GM18951 (cell line): ENCODE data around the gene APLNR.

Source experiments
- POLR2A ChIP-seq: IDR thresholded peaks from 4 replicates; pipeline ENCODE4 v1.6.1; 2011; ENCODE audit warnings: mild to moderate bottlenecking; ENCODE audit not compliant: insufficient read length, insufficient read depth; ENCODE audit errors: extremely low read depth
- in situ Hi-C: fragments of 300-500 bp; cut with MboI; formaldehyde crosslinking; loops from one replicate; pipeline ENCODE4 v1.12.0; 2022; ENCODE audit warnings: low sequenced_read_pairs, mixed read lengths, inconsistent platforms; ENCODE audit not compliant: unreplicated experiment

APLNR gene

GRCh38 chr11:57266157-57266556 is 29.1 kb upstream of the APLNR start:
- no peak for TF ChIP-seq POLR2A
- in situ Hi-C loops, result no loop called here

- in situ Hi-C loops, result no loop called here
- TF ChIP-seq POLR2A, result no peak
Measured at GRCh38 chr11:57263351-57263750, 26.3 kb upstream of the APLNR start.

- TF ChIP-seq POLR2A, result no peak
- in situ Hi-C loops, result no loop called here
Measured at GRCh38 chr11:57262157-57262556, 25.1 kb upstream of the APLNR start.

- in situ Hi-C loops, result no loop called here
Measured at GRCh38 chr11:57260937-57261783, 24.1 kb upstream of the APLNR start.

GRCh38 chr11:57256119-57256518 is 19.1 kb upstream of the APLNR start:
- in situ Hi-C loops, result no loop called here

More at GRCh38 chr11:57260937-57261783, 24.1 kb upstream of the APLNR start:
- no peak for TF ChIP-seq POLR2A

GRCh38 chr11:57255618-57256017 is 18.6 kb upstream of the APLNR start:
- no peak for TF ChIP-seq POLR2A
- in situ Hi-C loops, result no loop called here

More at GRCh38 chr11:57256119-57256518, 19.1 kb upstream of the APLNR start:
- no peak for TF ChIP-seq POLR2A

GRCh38 chr11:57254631-57255030 is 17.6 kb upstream of the APLNR start:
- in situ Hi-C loops, result no loop called here
- no peak for TF ChIP-seq POLR2A

- no peak for TF ChIP-seq POLR2A
- in situ Hi-C loops, result no loop called here
Measured at GRCh38 chr11:57251491-57252104, 14.5 kb upstream of the APLNR start.

GRCh38 chr11:57251037-57251436 is 14.0 kb upstream of the APLNR start:
- in situ Hi-C loops, result no loop called here
- TF ChIP-seq POLR2A, result no peak

- in situ Hi-C loops, result loop anchor here (10.0 kb wide), 2 partner anchors 135 to 405 kb away; no protein-coding TSS in a partner anchor
- TF ChIP-seq POLR2A, result no peak
Measured at GRCh38 chr11:57249384-57250319, 12.6 kb upstream of the APLNR start.

GRCh38 chr11:57248780-57249383 is 11.8 kb upstream of the APLNR start:
- in situ Hi-C loops, result loop anchor here (10.0 kb wide), 2 partner anchors 134 to 404 kb away; no protein-coding TSS in a partner anchor
- TF ChIP-seq POLR2A, result no peak

- in situ Hi-C loops, result loop anchor here (10.0 kb wide), 2 partner anchors 130 to 400 kb away; no protein-coding TSS in a partner anchor
Measured at GRCh38 chr11:57244911-57245310, 7.9 kb upstream of the APLNR start.

More at GRCh38 chr11:57244911-57245310, 7.9 kb upstream of the APLNR start:
- TF ChIP-seq POLR2A, result no peak
